Prostate gland (tissue), 2 donors: ENCODE measurements around the gene C17orf107.

Experiments
- POLR2A ChIP-seq: fragments of 450-650 bp; IDR thresholded peaks from one replicate; pipeline ENCODE4 v1.6.1; 2016; ENCODE audit warnings: antibody characterized with exemption, mild to moderate bottlenecking
- POLR2AphosphoS5 ChIP-seq: sonication (generic); formaldehyde crosslinking; IDR thresholded peaks from one replicate; pipeline ENCODE4 v1.6.1; 2017; ENCODE audit warnings: antibody characterized with exemption
- TF ChIP-seq, protein P1 (sequence below), 4 experiments: fragments of 200-600 bp in 2 of 4; fragments of 450-650 bp in 2 of 4; sonication (generic) in 2 of 4; IDR thresholded peaks; 1 replicate in 3 of 4; 2 replicates in 1 of 4; pipeline ENCODE4 v1.5.1; 2016 to 2019; ENCODE audit warnings: antibody characterized with exemption in 4 of 4, mild to moderate bottlenecking in 2 of 4, moderate library complexity in 2 of 4

- TF ChIP-seq, protein P1, sequence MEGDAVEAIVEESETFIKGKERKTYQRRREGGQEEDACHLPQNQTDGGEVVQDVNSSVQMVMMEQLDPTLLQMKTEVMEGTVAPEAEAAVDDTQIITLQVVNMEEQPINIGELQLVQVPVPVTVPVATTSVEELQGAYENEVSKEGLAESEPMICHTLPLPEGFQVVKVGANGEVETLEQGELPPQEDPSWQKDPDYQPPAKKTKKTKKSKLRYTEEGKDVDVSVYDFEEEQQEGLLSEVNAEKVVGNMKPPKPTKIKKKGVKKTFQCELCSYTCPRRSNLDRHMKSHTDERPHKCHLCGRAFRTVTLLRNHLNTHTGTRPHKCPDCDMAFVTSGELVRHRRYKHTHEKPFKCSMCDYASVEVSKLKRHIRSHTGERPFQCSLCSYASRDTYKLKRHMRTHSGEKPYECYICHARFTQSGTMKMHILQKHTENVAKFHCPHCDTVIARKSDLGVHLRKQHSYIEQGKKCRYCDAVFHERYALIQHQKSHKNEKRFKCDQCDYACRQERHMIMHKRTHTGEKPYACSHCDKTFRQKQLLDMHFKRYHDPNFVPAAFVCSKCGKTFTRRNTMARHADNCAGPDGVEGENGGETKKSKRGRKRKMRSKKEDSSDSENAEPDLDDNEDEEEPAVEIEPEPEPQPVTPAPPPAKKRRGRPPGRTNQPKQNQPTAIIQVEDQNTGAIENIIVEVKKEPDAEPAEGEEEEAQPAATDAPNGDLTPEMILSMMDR (IDR thresholded peaks at IDR 0.05): no peak
- no peak for TF ChIP-seq POLR2A
- no peak for TF ChIP-seq POLR2AphosphoS5
These were observed 36.6 kb upstream of the C17orf107 start for GRCh38 chr17:4862720-4863119.
